ENCODE measurements around the gene PTPRM. TPM values are rescaled to one million over a fixed set of nuclear protein-coding genes. Genes with fewer than 3 reads are reported as not detected.

Gene PTPRM
- total RNA-seq, 1 experiment from 2014 or later, result 1.6 TPM

- H3K4me3 ChIP-seq (ENCODE audit: low read depth in 2 of 2, low read length in 2 of 2), result no peak overlapping the region
- DNase-seq (ENCODE audit: low read depth, low spot score) (no peak), ATAC-seq (no peak)
- H3K27ac ChIP-seq (ENCODE audit: low read length), result no peak overlapping the region
- no peak for TF ChIP-seq SIN3A (IDR thresholded peaks at IDR 0.05; ENCODE audit: borderline replicate concordance, insufficient read depth, low read depth, low read length)
- no peak for TF ChIP-seq TCF7L2 (IDR thresholded peaks at IDR 0.05; ENCODE audit: low read depth, low read length)
- TF ChIP-seq, protein P1, sequence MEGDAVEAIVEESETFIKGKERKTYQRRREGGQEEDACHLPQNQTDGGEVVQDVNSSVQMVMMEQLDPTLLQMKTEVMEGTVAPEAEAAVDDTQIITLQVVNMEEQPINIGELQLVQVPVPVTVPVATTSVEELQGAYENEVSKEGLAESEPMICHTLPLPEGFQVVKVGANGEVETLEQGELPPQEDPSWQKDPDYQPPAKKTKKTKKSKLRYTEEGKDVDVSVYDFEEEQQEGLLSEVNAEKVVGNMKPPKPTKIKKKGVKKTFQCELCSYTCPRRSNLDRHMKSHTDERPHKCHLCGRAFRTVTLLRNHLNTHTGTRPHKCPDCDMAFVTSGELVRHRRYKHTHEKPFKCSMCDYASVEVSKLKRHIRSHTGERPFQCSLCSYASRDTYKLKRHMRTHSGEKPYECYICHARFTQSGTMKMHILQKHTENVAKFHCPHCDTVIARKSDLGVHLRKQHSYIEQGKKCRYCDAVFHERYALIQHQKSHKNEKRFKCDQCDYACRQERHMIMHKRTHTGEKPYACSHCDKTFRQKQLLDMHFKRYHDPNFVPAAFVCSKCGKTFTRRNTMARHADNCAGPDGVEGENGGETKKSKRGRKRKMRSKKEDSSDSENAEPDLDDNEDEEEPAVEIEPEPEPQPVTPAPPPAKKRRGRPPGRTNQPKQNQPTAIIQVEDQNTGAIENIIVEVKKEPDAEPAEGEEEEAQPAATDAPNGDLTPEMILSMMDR (IDR thresholded peaks at IDR 0.05), result no peak
- TF ChIP-seq REST (IDR thresholded peaks at IDR 0.05; ENCODE audit: insufficient read depth in 1 of 2, low read depth in 2 of 2, low read length in 1 of 2), result no peak
- no peak for TF ChIP-seq POLR2AphosphoS5 (IDR thresholded peaks at IDR 0.05; ENCODE audit: low read depth, low read length)
- intact Hi-C loops (cut with micrococcal nuclease; ENCODE audit: unreplicated experiment), result no loop called here
- H3K27me3 ChIP-seq (ENCODE audit: control insufficient read depth, insufficient read depth, low read length), result no peaks in the 10 kb centered on the region
- ChIA-PET POLR2A (no interaction called here), CTCF (no interaction called here)
- no peaks in the 10 kb centered on the region for H3K9me3 ChIP-seq (ENCODE audit: control insufficient read depth, insufficient read depth, low read depth, low read length)
- in situ Hi-C loops (cut with HindIII; ENCODE audit: low pct_unique_long_range_greater_than_20kb, low sequenced_read_pairs), result no loop called here
- H3K36me3 ChIP-seq (ENCODE audit: control insufficient read depth, insufficient read depth, low read length), result no peaks in the 10 kb centered on the region
- no TSS peak for BruUV-seq (replicated peaks)
- no peaks in the 10 kb centered on the region for H3K4me1 ChIP-seq (ENCODE audit: control insufficient read depth, insufficient read depth, low read length)
Measured at GRCh38 chr18:8065284-8065683, 498.2 kb downstream of the PTPRM start.

- no peak for DNase-seq (ENCODE audit: low read depth, low spot score)
- in situ Hi-C loops (cut with HindIII; ENCODE audit: low pct_unique_long_range_greater_than_20kb, low sequenced_read_pairs), result no loop called here
- no peak overlapping the region for H3K4me3 ChIP-seq (ENCODE audit: low read depth in 2 of 2, low read length in 2 of 2)
- ATAC-seq, result no peak
- intact Hi-C loops (cut with micrococcal nuclease; ENCODE audit: unreplicated experiment), result no loop called here
- POLR2A ChIA-PET, result no interaction called here
- CTCF ChIA-PET, result no interaction called here
- H3K4me1 ChIP-seq (ENCODE audit: control insufficient read depth, insufficient read depth, low read length), result no peaks in the 10 kb centered on the region
- no TSS peak for BruUV-seq (replicated peaks)
- no peaks in the 10 kb centered on the region for H3K27me3 ChIP-seq (ENCODE audit: control insufficient read depth, insufficient read depth, low read length)
- H3K36me3 ChIP-seq (ENCODE audit: control insufficient read depth, insufficient read depth, low read length), result no peaks in the 10 kb centered on the region
- TF ChIP-seq REST (IDR thresholded peaks at IDR 0.05; ENCODE audit: insufficient read depth in 1 of 2, low read depth in 2 of 2, low read length in 1 of 2) (no peak), SIN3A (IDR thresholded peaks at IDR 0.05; ENCODE audit: borderline replicate concordance, insufficient read depth, low read depth, low read length) (no peak)
- no peak overlapping the region for H3K27ac ChIP-seq (ENCODE audit: low read length)
- no peaks in the 10 kb centered on the region for H3K9me3 ChIP-seq (ENCODE audit: control insufficient read depth, insufficient read depth, low read depth, low read length)
Measured at GRCh38 chr18:8065773-8066172, 498.7 kb downstream of the PTPRM start.

All from Panc1 (cell line).